ENCODE results near the gene KDM5A. TPM values are rescaled to one million over a fixed set of nuclear protein-coding genes. Genes with fewer than 3 reads are reported as not detected.
"Not testable (repeated sequence)": the region's sequence is repeated elsewhere in the genome, so short reads cannot be mapped to it uniquely, and the experiment has no call there.

Gene KDM5A
- total RNA-seq, 1 donor from 2014 or later: 32.5 TPM

- H3K4me3 ChIP-seq (ENCODE audit: low read depth, low read length): no peak overlapping the region
- DNase-seq (ENCODE audit: low read depth): no peak
- TF ChIP-seq, protein P1, sequence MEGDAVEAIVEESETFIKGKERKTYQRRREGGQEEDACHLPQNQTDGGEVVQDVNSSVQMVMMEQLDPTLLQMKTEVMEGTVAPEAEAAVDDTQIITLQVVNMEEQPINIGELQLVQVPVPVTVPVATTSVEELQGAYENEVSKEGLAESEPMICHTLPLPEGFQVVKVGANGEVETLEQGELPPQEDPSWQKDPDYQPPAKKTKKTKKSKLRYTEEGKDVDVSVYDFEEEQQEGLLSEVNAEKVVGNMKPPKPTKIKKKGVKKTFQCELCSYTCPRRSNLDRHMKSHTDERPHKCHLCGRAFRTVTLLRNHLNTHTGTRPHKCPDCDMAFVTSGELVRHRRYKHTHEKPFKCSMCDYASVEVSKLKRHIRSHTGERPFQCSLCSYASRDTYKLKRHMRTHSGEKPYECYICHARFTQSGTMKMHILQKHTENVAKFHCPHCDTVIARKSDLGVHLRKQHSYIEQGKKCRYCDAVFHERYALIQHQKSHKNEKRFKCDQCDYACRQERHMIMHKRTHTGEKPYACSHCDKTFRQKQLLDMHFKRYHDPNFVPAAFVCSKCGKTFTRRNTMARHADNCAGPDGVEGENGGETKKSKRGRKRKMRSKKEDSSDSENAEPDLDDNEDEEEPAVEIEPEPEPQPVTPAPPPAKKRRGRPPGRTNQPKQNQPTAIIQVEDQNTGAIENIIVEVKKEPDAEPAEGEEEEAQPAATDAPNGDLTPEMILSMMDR (conservative IDR thresholded peaks at IDR 0.05; ENCODE audit: low read depth, low read length): no peak
Observed at GRCh38 chr12:359091-359490, 30.0 kb downstream of the KDM5A start.

DNA sequence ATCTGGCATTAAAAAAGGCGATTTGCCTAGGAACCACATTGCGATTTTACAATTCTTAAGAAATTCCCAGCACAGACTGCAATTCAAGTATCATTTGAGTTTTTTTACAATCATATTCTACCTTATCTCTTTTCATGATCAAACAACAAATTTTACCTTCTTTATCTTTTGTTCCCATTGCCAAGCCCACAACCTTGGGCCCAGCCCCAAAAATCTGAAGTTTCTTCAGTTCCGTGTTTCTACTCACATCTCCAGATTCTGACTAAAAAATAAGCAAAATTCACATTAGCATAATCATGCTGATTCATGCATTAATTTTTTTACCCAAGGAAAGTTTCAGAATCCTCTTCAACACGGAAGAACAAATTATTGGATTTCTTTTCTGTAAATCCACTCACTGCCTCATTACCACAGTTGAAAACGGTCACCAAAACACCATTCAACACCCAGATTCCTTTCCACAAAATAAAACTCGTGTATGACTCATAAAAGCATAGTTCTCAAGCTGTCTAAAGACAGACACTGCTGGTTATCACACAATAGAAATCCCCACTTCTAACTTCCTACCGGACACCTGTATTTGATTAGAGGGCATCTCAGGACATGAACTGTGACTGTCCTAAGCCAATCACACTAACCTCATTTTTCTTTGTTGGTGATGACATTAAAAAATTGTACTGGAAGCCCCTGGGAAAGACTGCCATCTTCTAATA, 32.7 kb downstream of the KDM5A start:
- TF ChIP-seq, protein P1 (conservative IDR thresholded peaks at IDR 0.05; ENCODE audit: low read depth, low read length): no peak
- DNase-seq (ENCODE audit: low read depth): no peak
- H3K4me3 ChIP-seq (ENCODE audit: low read depth, low read length): no peak overlapping the region

DNA sequence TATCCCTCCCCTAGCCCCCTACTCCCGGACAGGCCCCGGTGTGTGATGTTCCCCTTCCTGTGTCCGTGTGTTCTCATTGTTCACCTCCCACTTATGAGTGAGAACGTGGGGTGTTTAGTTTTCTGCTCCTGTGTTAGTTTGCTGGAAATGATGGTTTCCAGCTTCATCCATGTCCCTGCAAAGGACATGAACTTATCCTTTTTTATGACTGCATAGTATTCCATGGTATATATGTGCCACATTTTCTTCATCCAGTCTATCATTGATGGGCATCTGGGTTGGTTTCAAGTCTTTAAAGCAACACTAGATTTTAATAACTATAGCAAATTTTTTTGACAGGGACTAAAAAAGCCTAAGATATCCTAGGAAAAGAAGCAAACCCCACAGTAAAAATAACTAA, 37.9 kb downstream of the KDM5A start:
- DNase-seq (ENCODE audit: low read depth); H3K4me3 ChIP-seq (ENCODE audit: low read depth, low read length): not testable (repeated sequence)

DNA sequence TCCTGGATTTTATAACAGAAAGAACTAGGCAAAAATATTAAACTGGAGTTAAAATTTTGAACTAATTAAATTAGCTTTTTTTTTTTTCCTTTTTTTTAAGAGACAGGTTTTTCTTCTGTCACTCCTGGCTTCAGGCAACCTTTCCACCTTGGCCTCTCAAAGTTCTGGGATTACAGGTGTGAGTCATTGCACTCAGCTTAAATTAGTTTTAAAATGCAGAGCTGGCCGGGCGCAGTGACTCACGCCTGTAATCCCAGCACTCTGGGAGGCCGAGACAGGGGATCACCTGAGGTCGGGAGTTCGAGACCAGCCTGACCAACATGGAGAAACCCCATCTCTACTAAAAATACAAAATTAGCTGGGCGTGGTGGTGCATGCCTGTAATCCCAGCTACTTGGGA, 39.5 kb downstream of the KDM5A start:
- DNase-seq (ENCODE audit: low read depth); H3K4me3 ChIP-seq (ENCODE audit: low read depth, low read length): not testable (repeated sequence)

DNA sequence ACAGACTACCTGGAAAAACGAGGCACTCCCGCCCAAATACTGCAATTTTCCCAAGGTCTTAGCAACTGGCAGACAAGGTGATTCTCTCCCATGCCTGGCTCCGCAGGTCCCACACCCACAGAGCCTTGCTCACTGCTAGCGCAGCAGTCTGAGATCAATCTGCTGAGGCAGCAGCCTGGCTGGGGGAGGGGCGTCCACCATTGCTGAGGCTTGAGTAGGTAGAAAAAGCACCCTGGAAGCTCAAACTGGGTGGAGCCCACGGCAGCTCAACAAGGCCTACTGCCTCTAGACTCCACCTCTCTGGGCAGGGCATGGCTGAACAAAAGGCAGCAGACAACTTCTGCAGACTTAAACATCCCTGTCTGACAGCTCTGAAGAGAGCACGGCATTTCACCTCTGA, 46.1 kb downstream of the KDM5A start:
- not testable (repeated sequence) for DNase-seq (ENCODE audit: low read depth); H3K4me3 ChIP-seq (ENCODE audit: low read depth, low read length)

DNA sequence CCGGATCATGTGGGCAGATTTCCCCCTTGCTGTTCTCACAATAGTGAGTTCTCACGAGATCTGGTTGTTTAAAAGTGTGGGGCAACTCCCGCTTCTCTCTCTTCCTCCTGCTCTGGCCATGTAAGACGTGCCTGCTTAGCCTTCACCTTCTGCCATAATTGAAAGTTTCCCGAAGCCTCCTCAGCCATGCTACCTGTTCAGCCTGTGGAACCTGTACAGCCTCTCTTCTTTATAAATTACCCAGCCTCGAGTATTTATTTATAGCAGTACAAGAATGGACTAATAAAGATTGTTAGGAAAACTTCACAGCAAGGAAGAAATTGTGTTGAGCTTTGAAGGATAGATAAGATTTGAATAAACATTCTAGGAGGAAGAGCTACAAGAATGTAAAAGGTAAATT, 52.1 kb downstream of the KDM5A start:
- H3K4me3 ChIP-seq (ENCODE audit: low read depth, low read length): no peak overlapping the region
- DNase-seq (ENCODE audit: low read depth): no peak
- TF ChIP-seq, protein P1 (conservative IDR thresholded peaks at IDR 0.05; ENCODE audit: low read depth, low read length): no peak

DNA sequence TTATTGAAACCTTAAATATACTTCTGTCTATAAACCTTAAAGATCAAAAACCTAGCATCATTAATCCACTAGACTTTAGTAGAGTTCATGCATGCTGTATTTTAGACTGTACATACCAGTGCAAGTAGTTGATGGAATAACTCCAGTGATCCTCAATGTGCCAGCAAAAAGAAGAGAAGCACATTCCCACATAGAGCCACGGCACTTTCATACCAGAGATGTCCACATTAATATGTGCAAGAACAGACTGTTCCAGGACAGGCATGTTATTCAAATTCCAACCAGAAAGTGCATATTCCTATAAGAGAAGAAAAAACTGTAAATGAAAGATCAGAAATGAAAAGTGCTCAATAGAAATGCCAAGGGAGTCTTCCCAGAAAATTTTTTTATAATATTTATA, 55.0 kb downstream of the KDM5A start:
- H3K4me3 ChIP-seq (ENCODE audit: low read depth, low read length): no peak overlapping the region
- TF ChIP-seq, protein P1 (conservative IDR thresholded peaks at IDR 0.05; ENCODE audit: low read depth, low read length): no peak
- no peak for DNase-seq (ENCODE audit: low read depth)

- no peak overlapping the region for H3K4me3 ChIP-seq (ENCODE audit: low read depth, low read length)
- no peak for DNase-seq (ENCODE audit: low read depth)
- TF ChIP-seq, protein P1 (conservative IDR thresholded peaks at IDR 0.05; ENCODE audit: low read depth, low read length): no peak
Observed at GRCh38 chr12:332581-333205, 56.4 kb downstream of the KDM5A start.
